Measurements from ENCODE around the gene THYN1. TPM values are rescaled to one million over a fixed set of nuclear protein-coding genes. Genes with fewer than 3 reads are reported as not detected.

The THYN1 gene
- total and polyA plus RNA-seq, 4 donors = 22.1 to 34.3 (median 26.0) TPM

- TF ChIP-seq FOXA2 (IDR thresholded peaks at IDR 0.05) (no peak), RAD21 (IDR thresholded peaks at IDR 0.05) (peak in 1 of 2 donors; percentile 18), CTCF (IDR thresholded peaks at IDR 0.05; ENCODE audit: low read depth, low read length, missing input control) (no peak), ATF3 (IDR thresholded peaks at IDR 0.05) (no peak), FOXA1 (IDR thresholded peaks at IDR 0.05) (no peak), TAF1 (conservative IDR thresholded peaks at IDR 0.05) (no peak), RXRA (IDR thresholded peaks at IDR 0.05) (peak; percentile 55 to 67), ZBTB33 (IDR thresholded peaks at IDR 0.05) (no peak), EGR1 (IDR thresholded peaks at IDR 0.05; ENCODE audit: low read depth in 2 of 2) (peak in 1 of 2 donors; percentile 31), HNF4G (IDR thresholded peaks at IDR 0.05) (no peak), NR2F2 (IDR thresholded peaks at IDR 0.05) (peak; percentile 85), HNF4A (conservative IDR thresholded peaks at IDR 0.05) (peak; percentile 28 to 51), JUND (IDR thresholded peaks at IDR 0.05) (no peak), SP1 (IDR thresholded peaks at IDR 0.05) (peak; percentile 91), MAX (IDR thresholded peaks at IDR 0.05) (peak; percentile 73), GABPA (IDR thresholded peaks at IDR 0.05 in 1 of 2, conservative IDR thresholded peaks at IDR 0.05 in 1 of 2) (peak in 1 of 2 donors; percentile 75), REST (IDR thresholded peaks at IDR 0.05) (peak; percentile 73), YY1 (IDR thresholded peaks at IDR 0.05) (peak; percentile 66)
- Histone ChIP-seq H3K9me3 (ENCODE audit: control insufficient read depth in 4 of 4, low read length in 3 of 4) (no peaks in the 10 kb centered on the region), H3K9ac (ENCODE audit: low read depth in 1 of 2, low read length in 2 of 2) (peak within 1 kb of the TSS; percentile 61 to 64), H3K4me1 (ENCODE audit: control insufficient read depth in 4 of 4, insufficient read depth in 4 of 4, low read length in 3 of 4) (peaks cover 4 to 32% (median 23%) of the 10 kb centered on the region in 4 donors), H3K27ac (ENCODE audit: low read depth in 1 of 2, low read length in 2 of 2) (peak within 1 kb of the TSS; percentile 93 to 99), H3K4me3 (ENCODE audit: low read depth in 1 of 3, low read length in 3 of 3) (peak within 1 kb of the TSS; percentile 76 to 83 (median 81)), H3K27me3 (ENCODE audit: control insufficient read depth in 4 of 4, insufficient read depth in 4 of 4, low read length in 3 of 4) (no peaks in the 10 kb centered on the region), H3K36me3 (ENCODE audit: control insufficient read depth in 4 of 4, insufficient read depth in 3 of 4, low read depth in 1 of 4, low read length in 3 of 4) (peaks cover 3 to 9% (median 6%) of the 10 kb centered on the region in 4 donors)
- WGBS = under 1% methylated on average over 89 of the region's 89 CpGs
- peak; percentile 96 for DNase-seq (ENCODE audit: low spot score)
These were observed 29.1 kb downstream of the THYN1 start, which contains the start of the genes NCAPD3 and VPS26B for GRCh38 chr11:134223836-134224709. Gene NCAPD3 (minus strand): TSS chr11:134223967. CDS start chr11:134223926, 41 bp downstream. Gene VPS26B (plus strand): TSS chr11:134224671. CDS start chr11:134225123, 452 bp downstream.

Measured in liver (tissue), 9 donors.